Muscle layer of colon (tissue), 2 donors: ENCODE data around the gene FGD5.

Experiments used
- H3K27ac ChIP-seq: one replicate; pipeline ENCODE4 v1.7.0; 2013; ENCODE audit warnings: low read depth, mild to moderate bottlenecking, low read length, moderate library complexity
- H3K27me3 ChIP-seq, 2 donors: one replicate each; pipeline ENCODE4 v1.7.0; 2013; ENCODE audit warnings: low read length in 2 of 2, mild to moderate bottlenecking in 2 of 2; ENCODE audit not compliant: insufficient read depth in 2 of 2, control insufficient read depth in 1 of 2
- H3K36me3 ChIP-seq: one replicate; pipeline ENCODE4 v1.7.0; 2013; ENCODE audit warnings: mild to moderate bottlenecking, low read length; ENCODE audit not compliant: insufficient read depth
- H3K4me1 ChIP-seq: one replicate; pipeline ENCODE4 v1.7.0; 2013; ENCODE audit warnings: mild to moderate bottlenecking, low read length; ENCODE audit not compliant: insufficient read depth
- H3K4me3 ChIP-seq, 2 donors: one replicate each; pipeline ENCODE4 v1.7.0; 2013; ENCODE audit warnings: low read length in 2 of 2, low read depth in 1 of 2, mild to moderate bottlenecking in 1 of 2, moderate library complexity in 1 of 2
- H3K9ac ChIP-seq: one replicate; pipeline ENCODE4 v1.7.0; 2013; ENCODE audit warnings: low read length
- H3K9me3 ChIP-seq: one replicate; pipeline ENCODE4 v1.7.0; 2013; ENCODE audit warnings: mild to moderate bottlenecking, low read length
- donor health status: abdominal sarcoma.
- donor health status: Adenocarcinoma of cecum.

Gene FGD5

DNA sequence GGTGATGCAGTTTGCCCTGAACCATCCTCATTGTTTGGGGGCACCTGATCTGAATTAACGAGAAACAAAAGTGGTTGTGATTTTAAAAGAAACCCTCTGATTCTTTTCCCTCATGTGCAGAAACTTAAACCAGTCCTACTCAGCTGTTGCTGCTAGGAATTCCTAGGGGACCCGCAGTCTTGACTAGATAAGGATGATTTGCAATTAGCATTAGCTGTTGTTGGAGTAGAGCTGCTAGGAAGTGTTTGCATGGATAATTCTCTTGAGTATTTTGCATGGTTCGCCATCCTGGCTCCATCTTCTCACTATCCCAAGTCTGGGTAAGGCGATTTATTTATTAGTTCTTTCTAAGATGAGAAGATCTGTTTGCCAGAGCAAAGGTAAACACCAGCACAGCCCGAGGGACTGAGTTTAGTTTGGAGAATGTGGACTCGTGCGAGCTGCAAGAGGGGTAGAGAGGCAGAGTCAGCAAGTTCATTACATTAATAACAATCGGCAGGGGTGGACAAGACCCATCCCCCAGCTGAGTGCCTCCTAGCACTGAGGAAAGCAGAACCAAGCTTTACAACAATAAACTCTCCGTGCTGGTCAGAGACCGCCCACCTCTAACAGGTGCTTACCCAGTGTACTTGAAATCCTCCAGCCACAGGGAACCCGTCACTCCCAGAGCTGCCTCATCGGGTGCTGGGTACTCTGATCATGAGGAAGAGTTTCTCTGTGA lies 4.1 kb downstream of the FGD5 start:
- H3K36me3 ChIP-seq: no peaks in the 10 kb centered on the region
- no peak overlapping the region for H3K4me3 ChIP-seq
- H3K27ac ChIP-seq: no peak overlapping the region
- no peaks in the 10 kb centered on the region for H3K4me1 ChIP-seq
- H3K9ac ChIP-seq: no peak overlapping the region
- H3K9me3 ChIP-seq: no peaks in the 10 kb centered on the region
- H3K27me3 ChIP-seq: no peaks in the 10 kb centered on the region

DNA sequence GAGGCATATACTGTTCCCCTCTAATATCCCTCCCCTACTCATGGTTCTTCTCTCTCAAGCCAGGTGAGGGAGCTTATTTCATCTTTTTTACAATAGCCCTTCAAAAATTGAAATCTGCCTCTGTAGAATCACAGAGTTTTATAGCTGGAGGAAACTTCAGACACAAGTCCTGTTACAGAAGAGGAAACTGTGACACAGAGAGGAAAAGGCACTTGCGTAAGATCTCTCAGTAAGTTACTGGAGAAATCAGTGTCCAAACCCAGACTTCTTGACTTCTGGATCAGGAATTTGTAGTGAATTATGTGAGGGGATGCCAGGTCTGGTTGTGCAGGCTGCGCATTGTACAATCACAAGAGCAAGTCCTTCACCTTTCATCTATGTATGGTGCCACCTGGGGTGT lies 4.6 kb downstream of the FGD5 start:
- no peak overlapping the region for H3K4me3 ChIP-seq
- H3K4me1 ChIP-seq: no peaks in the 10 kb centered on the region
- no peak overlapping the region for H3K27ac ChIP-seq

DNA sequence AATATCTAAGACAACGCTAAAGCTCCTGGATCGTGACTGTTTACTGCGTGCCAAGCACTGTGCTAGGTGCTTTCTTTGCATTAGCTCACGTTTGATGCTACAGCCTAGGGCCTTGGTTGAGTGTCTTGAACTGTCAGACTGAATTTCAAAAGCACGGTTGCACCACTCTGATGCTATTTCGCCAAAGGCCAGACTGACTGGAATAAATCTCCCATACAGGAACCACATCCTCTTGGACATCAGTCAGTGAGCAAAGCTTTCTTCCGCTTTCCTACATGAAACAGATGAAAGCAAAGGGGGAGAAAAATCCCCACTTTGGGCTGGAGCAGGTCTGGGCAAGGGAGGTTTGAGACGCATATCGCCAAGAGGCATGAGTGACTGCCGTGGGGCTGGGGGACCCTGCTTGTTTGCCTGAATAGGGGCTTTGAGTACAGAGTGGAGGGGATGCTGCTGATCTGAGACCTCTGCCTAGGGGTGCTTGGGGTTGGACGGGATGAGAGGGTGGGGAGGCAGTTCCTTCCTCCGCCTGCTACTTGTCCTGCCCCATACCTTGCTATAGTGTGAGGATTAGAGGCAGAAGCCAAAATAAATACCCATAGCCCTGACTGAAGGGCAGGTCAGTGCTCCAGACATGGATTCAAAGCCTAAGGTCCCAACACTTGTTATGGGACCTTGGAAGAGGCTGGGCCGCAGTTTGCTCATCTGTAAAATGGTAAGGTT lies 5.3 kb downstream of the FGD5 start:
- Histone ChIP-seq H3K9me3 (no peaks in the 10 kb centered on the region), H3K4me3 (no peak overlapping the region), H3K27me3 (no peaks in the 10 kb centered on the region), H3K27ac (no peak overlapping the region), H3K9ac (no peak overlapping the region), H3K4me1 (no peaks in the 10 kb centered on the region), H3K36me3 (no peaks in the 10 kb centered on the region)

More for the DNA sequence above, 4.6 kb downstream of the FGD5 start:
- no peaks in the 10 kb centered on the region for H3K36me3 ChIP-seq
- H3K27me3 ChIP-seq: no peaks in the 10 kb centered on the region
- no peak overlapping the region for H3K9ac ChIP-seq
- no peaks in the 10 kb centered on the region for H3K9me3 ChIP-seq

DNA sequence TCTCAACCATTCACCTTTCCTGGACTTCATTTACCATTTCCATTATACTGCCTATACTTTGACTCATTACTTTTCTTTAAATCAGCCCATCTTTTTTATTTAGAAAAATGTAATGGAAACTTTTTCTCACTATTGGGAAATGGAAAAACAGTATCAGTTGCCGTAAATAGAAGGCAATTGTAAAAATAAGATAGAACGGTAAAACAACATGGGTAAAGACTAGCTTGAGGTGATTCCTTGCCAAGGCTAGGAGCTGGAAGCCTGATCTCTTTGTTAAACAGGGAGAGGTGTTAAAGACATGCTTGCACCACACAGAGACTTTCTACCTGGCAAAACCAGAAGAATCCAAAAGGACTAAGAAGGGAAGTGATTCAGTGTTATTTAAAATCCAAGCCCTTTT lies 5.9 kb downstream of the FGD5 start:
- Histone ChIP-seq H3K27ac (no peak overlapping the region), H3K27me3 (no peaks in the 10 kb centered on the region), H3K4me1 (peaks cover 5% of the 10 kb centered on the region), H3K36me3 (no peaks in the 10 kb centered on the region), H3K4me3 (no peak overlapping the region), H3K9ac (no peak overlapping the region), H3K9me3 (no peaks in the 10 kb centered on the region)

DNA sequence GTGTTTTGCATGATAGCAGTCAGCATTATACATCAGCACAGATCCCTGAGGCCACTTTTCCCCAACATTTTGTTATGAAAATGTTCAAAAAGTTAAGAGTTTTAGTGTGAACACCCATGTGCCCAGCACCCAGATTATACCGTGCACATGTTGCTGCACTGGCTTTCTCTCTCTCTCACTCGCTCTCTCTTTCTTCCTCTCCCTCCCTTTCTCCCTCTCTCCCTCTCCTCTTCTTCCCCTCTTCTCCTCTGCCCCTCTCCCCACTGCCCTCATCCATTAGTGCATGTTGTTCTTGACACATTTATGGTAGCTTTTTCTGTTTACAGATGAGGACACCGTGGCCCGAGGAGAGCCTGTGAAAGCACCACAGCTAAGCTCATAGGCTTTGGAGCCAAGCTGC lies 7.3 kb downstream of the FGD5 start:
- Histone ChIP-seq H3K27ac (no peak overlapping the region), H3K4me1 (peaks cover 8% of the 10 kb centered on the region), H3K4me3 (no peak overlapping the region), H3K9me3 (no peaks in the 10 kb centered on the region), H3K9ac (no peak overlapping the region), H3K27me3 (no peaks in the 10 kb centered on the region), H3K36me3 (no peaks in the 10 kb centered on the region)

DNA sequence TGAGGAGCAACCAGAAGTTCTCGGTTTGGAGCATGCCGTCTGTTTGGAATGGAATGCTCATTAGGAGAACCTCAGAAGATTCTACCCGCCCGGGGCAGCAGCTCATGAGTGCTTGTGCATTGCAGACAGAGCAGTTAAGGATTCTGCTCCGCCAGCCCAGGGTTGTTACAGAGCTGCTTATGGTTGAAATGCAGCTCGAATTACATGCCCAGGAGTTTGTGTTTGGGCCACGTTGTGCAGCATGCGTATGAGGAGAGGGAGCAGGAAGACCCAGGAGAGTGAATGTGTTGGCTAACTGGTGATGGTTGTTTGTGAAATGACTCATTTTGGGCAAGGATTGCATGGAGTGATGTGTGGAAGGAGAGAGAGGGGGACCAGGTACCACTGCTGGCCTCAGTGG lies 9.0 kb downstream of the FGD5 start:
- Histone ChIP-seq H3K27me3 (no peaks in the 10 kb centered on the region), H3K27ac (no peak overlapping the region), H3K36me3 (no peaks in the 10 kb centered on the region), H3K4me3 (no peak overlapping the region), H3K4me1 (peaks cover 8% of the 10 kb centered on the region), H3K9me3 (no peaks in the 10 kb centered on the region), H3K9ac (no peak overlapping the region)

DNA sequence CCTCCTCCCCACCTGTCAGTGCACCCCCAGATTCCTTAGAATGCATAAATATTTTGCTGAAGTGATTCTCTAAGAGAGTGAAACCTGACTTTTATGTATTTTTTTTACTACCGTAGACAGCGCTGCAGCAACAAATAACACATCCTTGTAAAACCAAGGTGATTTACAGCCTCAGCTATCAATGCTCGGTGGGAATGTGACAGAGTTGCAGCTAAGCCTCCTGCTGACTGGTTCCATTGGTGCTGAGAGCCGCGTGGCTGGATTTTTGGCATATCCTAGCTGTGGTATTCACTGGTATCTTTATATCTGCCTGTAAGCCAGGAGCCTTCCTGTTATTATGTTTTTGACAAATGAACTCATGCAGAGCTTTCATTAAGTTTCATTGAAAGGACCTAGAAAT lies 11.0 kb downstream of the FGD5 start:
- H3K4me3 ChIP-seq: no peak overlapping the region
- no peak overlapping the region for H3K9ac ChIP-seq
- no peaks in the 10 kb centered on the region for H3K36me3 ChIP-seq
- peaks cover 8% of the 10 kb centered on the region for H3K4me1 ChIP-seq
- H3K9me3 ChIP-seq: no peaks in the 10 kb centered on the region
- no peak overlapping the region for H3K27ac ChIP-seq
- no peaks in the 10 kb centered on the region for H3K27me3 ChIP-seq

DNA sequence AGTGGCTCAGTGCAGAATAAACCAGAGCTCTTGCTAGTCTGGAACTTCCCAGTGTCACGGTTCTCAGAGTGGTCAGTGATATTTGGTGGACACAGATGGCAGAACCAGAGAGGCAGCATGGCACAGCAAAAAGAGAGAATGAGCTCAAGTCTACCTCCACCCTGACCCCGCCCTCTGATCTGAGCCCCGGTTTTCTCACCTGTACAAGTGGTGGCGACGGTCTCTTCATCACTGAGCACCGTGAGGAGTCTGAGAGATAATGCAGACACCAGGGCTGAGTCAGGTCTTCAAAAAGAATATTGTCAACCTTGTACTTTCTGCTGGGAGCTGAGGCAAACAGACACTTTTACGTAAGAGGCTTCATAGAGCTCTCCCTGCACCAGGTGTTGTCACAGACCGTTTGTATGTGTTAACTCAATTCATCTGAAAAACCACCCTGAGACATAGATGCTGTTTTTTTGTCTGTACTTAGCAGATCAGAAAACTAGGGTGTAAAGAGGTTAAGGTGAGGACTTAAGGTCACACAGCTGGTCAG lies 13.2 kb downstream of the FGD5 start:
- Histone ChIP-seq H3K27ac (no peak overlapping the region), H3K27me3 (no peaks in the 10 kb centered on the region), H3K36me3 (no peaks in the 10 kb centered on the region), H3K9ac (no peak overlapping the region), H3K4me1 (peaks cover 15% of the 10 kb centered on the region), H3K9me3 (no peaks in the 10 kb centered on the region), H3K4me3 (no peak overlapping the region)

DNA sequence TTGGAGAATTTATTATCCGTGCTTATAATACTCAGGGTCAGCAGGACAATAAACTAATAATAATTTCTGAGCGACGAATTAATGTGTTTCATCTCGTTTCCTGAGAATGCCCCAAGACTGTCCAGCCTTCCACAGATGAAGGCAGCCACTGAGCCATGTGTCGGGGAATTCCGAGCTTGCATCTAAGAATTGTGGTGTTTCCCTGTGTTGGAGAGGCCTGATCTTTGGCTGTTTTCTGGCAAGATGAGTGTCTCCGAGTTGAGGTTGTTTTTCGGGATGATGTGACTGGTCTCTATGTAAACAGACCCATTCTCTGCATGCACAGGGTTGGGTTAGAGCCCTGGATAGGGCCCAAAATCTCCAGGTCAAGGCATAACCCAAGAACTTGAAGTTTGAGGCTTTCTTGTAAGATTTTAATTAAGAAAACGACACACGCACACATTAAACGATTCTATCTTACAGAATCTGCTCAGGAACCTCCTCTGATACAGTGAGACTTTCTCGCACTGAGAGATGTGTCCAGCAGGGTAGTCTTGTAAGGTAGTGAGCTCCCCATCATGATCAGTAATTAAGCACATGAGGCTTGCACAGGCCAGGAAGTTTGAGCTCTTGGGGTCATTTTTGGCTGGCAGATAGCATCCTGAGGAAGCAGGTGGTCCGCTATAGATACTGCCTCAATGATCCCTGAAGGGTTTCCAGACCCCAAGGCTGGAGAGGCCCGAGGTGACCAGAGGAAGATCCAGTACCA lies 14.4 kb downstream of the FGD5 start:
- Histone ChIP-seq H3K9ac (no peak overlapping the region), H3K27ac (no peak overlapping the region), H3K4me3 (no peak overlapping the region), H3K4me1 (peaks cover 25% of the 10 kb centered on the region), H3K9me3 (no peaks in the 10 kb centered on the region), H3K27me3 (no peaks in the 10 kb centered on the region), H3K36me3 (no peaks in the 10 kb centered on the region)

DNA sequence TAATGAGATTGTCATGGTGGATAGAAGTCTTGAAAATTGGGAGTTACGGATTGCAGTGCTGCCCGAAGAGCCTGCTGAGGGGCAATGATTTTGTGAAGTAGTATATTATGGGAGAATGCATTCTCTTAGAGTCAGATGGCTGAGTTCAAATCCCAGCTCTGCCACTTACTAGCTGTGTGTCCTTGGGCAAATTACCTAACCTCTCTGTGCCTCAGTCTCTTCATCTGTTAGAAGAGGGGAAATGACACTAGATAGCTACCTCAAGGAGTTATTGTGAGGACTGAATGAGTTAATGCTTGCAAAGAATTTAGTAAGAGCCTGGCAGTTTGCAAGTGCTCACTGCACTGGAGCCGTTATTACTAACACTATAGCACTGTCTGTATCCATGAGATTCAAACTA lies 15.4 kb downstream of the FGD5 start:
- Histone ChIP-seq H3K9me3 (no peaks in the 10 kb centered on the region), H3K4me1 (peaks cover 32% of the 10 kb centered on the region), H3K27me3 (no peaks in the 10 kb centered on the region), H3K36me3 (no peaks in the 10 kb centered on the region), H3K9ac (no peak overlapping the region), H3K4me3 (no peak overlapping the region), H3K27ac (no peak overlapping the region)

DNA sequence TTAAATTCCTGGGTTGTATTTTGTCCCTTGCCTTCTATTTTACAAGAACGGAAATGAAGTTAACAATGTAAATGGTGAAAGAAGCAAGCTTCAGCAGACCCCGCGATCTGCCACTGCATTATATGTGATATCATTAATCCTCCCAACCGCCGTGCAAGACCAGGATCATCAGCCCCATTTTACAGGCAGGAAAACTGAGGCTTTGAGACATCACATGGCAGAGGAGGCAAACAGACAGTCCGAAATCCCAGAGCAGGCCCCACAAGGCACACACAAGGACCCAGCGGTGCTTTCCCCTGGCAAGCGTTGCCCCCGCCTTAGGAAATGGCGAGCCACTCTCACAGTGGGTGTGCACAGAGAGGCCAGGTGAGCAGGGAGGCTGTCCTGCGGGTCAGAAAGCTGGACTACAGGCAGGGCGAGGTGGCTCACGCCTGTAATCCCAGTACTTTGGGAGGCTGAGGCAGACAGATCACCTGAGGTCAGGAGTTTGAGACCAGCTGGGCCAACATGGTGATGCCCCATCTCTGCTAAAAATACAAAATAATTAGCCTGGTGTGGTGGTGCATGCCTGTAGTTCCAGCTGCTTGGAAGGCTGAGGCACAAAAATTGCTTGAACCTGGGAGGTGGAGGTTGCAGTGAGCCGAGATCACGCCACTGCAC lies 16.2 kb downstream of the FGD5 start:
- H3K27me3 ChIP-seq: no peaks in the 10 kb centered on the region
- no peak overlapping the region for H3K27ac ChIP-seq
- H3K9me3 ChIP-seq: no peaks in the 10 kb centered on the region
- H3K4me3 ChIP-seq: no peak overlapping the region
- no peak overlapping the region for H3K9ac ChIP-seq
- peaks cover 25% of the 10 kb centered on the region for H3K4me1 ChIP-seq
- H3K36me3 ChIP-seq: no peaks in the 10 kb centered on the region
